Vagina (tissue), 2 donors: ENCODE measurements around the gene LPXN. TPM values are rescaled to one million over a fixed set of nuclear protein-coding genes. Genes with fewer than 3 reads are reported as not detected.

Experiments used
- DNase-seq, 2 donors: peaks; one replicate each; pipeline ENCODE4 v3.0.0-alpha.2; 2017; ENCODE audit errors: extremely low spot score in 2 of 2
- H3K27ac ChIP-seq: fragments of 200-600 bp; sonication (generic); one replicate; pipeline ENCODE4 v1.5.1; 2019
- H3K27me3 ChIP-seq: fragments of 200-600 bp; sonication (generic); one replicate; pipeline ENCODE4 v1.5.1; 2019
- H3K36me3 ChIP-seq, 2 donors: fragments of 200-600 bp; sonication (generic); one replicate each; pipeline ENCODE4 v1.5.1; 2017 to 2019
- H3K4me1 ChIP-seq: fragments of 200-600 bp; sonication (generic); one replicate; pipeline ENCODE4 v1.5.1; 2019
- H3K4me3 ChIP-seq, 2 donors: fragments of 200-600 bp; sonication (generic); 1 replicate in 1 of 2; 2 replicates in 1 of 2; pipeline ENCODE4 v1.5.1; 2016 to 2019
- H3K9me3 ChIP-seq: fragments of 200-600 bp; sonication (generic); one replicate; pipeline ENCODE4 v1.5.1; 2019
- CTCF ChIP-seq, 3 experiments: fragments of 450-650 bp in 2 of 3; fragments of 200-600 bp in 1 of 3; sonication (generic) in 1 of 3; IDR thresholded peaks; one replicate each; pipeline ENCODE4 v1.5.1; 2017 to 2019; ENCODE audit warnings: antibody characterized with exemption in 3 of 3, mild to moderate bottlenecking in 2 of 3, moderate library complexity in 2 of 3
- POLR2A ChIP-seq, 2 donors: fragments of 450-650 bp; IDR thresholded peaks; one replicate each; pipeline ENCODE4 v1.6.1; 2017; ENCODE audit warnings: antibody characterized with exemption in 2 of 2, mild to moderate bottlenecking in 2 of 2, moderate library complexity in 2 of 2
- POLR2AphosphoS5 ChIP-seq, 2 donors: sonication (generic); formaldehyde crosslinking; IDR thresholded peaks; one replicate each; pipeline ENCODE4 v1.9.0; 2017; ENCODE audit warnings: antibody characterized with exemption in 2 of 2, mild to moderate bottlenecking in 2 of 2, low read depth in 1 of 2; ENCODE audit not compliant: insufficient read depth in 1 of 2
- intact Hi-C: fragments of 100-400 bp; cut with DNase I; formaldehyde crosslinking; loops from one replicate; pipeline ENCODE4 v1.15.1; 2023
- total RNA-seq: library from RNA; depleted of rRNA; stranded (reverse); fragments of >200 nt; gene quantifications from one replicate; pipeline ENCODE4 v1.2.3, GENCODE V29; 2016

The LPXN gene
- total RNA-seq, 1 donor from 2014 or later: 24.3 TPM

- no peak for DNase-seq
- peaks cover 0 to 14% of the 10 kb centered on the region in 2 donors for H3K36me3 ChIP-seq
- intact Hi-C loops: no loop called here
- no peaks in the 10 kb centered on the region for H3K27me3 ChIP-seq
- TF ChIP-seq POLR2A (IDR thresholded peaks at IDR 0.05) (no peak), CTCF (IDR thresholded peaks at IDR 0.05) (peak; percentile 49 to 62 (median 61)), POLR2AphosphoS5 (IDR thresholded peaks at IDR 0.05; ENCODE audit: insufficient read depth in 1 of 2, low read depth in 1 of 2) (peak in 1 of 2 donors; percentile 50)
- H3K27ac ChIP-seq: no peak overlapping the region
- H3K4me1 ChIP-seq: no peaks in the 10 kb centered on the region
- H3K4me3 ChIP-seq: peak overlapping the region in 1 of 2 donors; percentile 17
- no peaks in the 10 kb centered on the region for H3K9me3 ChIP-seq
These were observed 51.2 kb downstream of the LPXN start for GRCh38 chr11:58524232-58525036.

DNA sequence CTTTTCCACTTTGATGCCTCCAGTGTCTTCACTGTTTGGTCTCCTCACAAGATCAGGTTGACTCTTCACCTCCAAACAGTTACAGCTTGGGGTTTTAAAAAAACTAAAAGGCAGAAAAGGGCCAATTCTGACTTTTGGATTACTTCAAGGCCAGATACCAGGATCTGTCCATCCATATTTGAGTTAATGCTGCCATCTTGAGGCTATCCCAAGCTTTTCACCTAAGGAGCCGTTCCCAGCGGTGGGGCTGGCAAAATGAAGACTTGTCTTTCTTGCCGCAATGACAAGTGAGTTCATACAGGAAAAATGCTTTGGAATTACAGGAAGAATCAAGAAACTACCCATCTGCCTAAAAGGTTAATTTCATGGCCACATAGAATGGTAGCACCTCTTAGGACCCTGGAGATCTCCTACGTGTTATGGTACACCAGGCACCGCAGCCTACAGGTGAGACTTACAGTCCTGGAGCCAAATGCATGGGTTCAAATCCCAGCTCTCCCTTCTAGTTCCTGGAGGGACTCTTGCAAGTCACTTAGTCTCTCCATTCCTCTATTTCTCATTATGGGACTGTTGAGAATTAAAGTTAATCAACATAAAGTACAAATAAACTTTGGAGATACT lies 61.8 kb downstream of the LPXN start:
- Histone ChIP-seq H3K4me3 (no peak overlapping the region), H3K4me1 (no peaks in the 10 kb centered on the region), H3K27me3 (no peaks in the 10 kb centered on the region), H3K36me3 (no peaks in the 10 kb centered on the region), H3K27ac (no peak overlapping the region), H3K9me3 (no peaks in the 10 kb centered on the region)
- TF ChIP-seq CTCF (IDR thresholded peaks at IDR 0.05): peak; percentile 20 to 38 (median 20)
- TF ChIP-seq POLR2AphosphoS5 (IDR thresholded peaks at IDR 0.05; ENCODE audit: insufficient read depth in 1 of 2, low read depth in 1 of 2): no peak
- no peak for DNase-seq
- intact Hi-C loops: no loop called here

- Histone ChIP-seq H3K36me3 (no peaks in the 10 kb centered on the region), H3K4me3 (no peak overlapping the region), H3K4me1 (no peaks in the 10 kb centered on the region), H3K27me3 (no peaks in the 10 kb centered on the region), H3K9me3 (no peaks in the 10 kb centered on the region), H3K27ac (no peak overlapping the region)
- TF ChIP-seq POLR2A (IDR thresholded peaks at IDR 0.05) (no peak), CTCF (IDR thresholded peaks at IDR 0.05) (no peak), POLR2AphosphoS5 (IDR thresholded peaks at IDR 0.05; ENCODE audit: insufficient read depth in 1 of 2, low read depth in 1 of 2) (no peak)
- intact Hi-C loops: no loop called here
- no peak for DNase-seq
These were observed 64.0 kb downstream of the LPXN start for GRCh38 chr11:58511636-58512035.

DNA sequence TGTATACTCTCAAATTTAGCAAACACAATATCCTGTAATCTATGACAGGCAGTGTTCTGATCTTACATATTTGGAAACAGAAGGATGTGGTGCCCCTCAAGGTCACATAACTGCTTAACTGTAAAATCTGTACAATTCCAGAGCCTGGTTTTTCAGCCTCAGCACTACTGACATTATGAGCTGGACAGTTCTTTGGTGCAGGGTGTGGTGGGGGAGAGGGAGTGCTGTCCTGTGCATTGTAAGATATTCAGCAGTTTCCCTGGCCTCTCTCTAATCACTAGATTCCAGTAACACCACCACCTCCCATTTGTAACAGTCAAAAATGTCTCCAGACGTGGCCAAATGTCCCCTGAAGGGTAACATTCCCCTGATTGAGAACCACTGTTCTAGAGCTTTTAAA lies 65.9 kb downstream of the LPXN start:
- Histone ChIP-seq H3K27me3 (no peaks in the 10 kb centered on the region), H3K9me3 (no peaks in the 10 kb centered on the region), H3K27ac (no peak overlapping the region), H3K4me3 (no peak overlapping the region), H3K4me1 (no peaks in the 10 kb centered on the region), H3K36me3 (no peaks in the 10 kb centered on the region)
- intact Hi-C loops: no loop called here
- DNase-seq: no peak
- TF ChIP-seq CTCF (IDR thresholded peaks at IDR 0.05): no peak
- no peak for TF ChIP-seq POLR2AphosphoS5 (IDR thresholded peaks at IDR 0.05; ENCODE audit: insufficient read depth in 1 of 2, low read depth in 1 of 2)
- TF ChIP-seq POLR2A (IDR thresholded peaks at IDR 0.05): no peak

- DNase-seq: no peak
- intact Hi-C loops: no loop called here
- H3K27me3 ChIP-seq: no peaks in the 10 kb centered on the region
- no peaks in the 10 kb centered on the region for H3K4me1 ChIP-seq
- no peak overlapping the region for H3K27ac ChIP-seq
- no peak overlapping the region for H3K4me3 ChIP-seq
- no peak for TF ChIP-seq POLR2AphosphoS5 (IDR thresholded peaks at IDR 0.05; ENCODE audit: insufficient read depth in 1 of 2, low read depth in 1 of 2)
- no peak for TF ChIP-seq POLR2A (IDR thresholded peaks at IDR 0.05)
- TF ChIP-seq CTCF (IDR thresholded peaks at IDR 0.05): no peak
- H3K36me3 ChIP-seq: no peaks in the 10 kb centered on the region
- H3K9me3 ChIP-seq: no peaks in the 10 kb centered on the region
These were observed 66.8 kb downstream of the LPXN start for GRCh38 chr11:58508814-58509213.
